ENCODE data around the gene NR1H2.

NR1H2 gene

DNA sequence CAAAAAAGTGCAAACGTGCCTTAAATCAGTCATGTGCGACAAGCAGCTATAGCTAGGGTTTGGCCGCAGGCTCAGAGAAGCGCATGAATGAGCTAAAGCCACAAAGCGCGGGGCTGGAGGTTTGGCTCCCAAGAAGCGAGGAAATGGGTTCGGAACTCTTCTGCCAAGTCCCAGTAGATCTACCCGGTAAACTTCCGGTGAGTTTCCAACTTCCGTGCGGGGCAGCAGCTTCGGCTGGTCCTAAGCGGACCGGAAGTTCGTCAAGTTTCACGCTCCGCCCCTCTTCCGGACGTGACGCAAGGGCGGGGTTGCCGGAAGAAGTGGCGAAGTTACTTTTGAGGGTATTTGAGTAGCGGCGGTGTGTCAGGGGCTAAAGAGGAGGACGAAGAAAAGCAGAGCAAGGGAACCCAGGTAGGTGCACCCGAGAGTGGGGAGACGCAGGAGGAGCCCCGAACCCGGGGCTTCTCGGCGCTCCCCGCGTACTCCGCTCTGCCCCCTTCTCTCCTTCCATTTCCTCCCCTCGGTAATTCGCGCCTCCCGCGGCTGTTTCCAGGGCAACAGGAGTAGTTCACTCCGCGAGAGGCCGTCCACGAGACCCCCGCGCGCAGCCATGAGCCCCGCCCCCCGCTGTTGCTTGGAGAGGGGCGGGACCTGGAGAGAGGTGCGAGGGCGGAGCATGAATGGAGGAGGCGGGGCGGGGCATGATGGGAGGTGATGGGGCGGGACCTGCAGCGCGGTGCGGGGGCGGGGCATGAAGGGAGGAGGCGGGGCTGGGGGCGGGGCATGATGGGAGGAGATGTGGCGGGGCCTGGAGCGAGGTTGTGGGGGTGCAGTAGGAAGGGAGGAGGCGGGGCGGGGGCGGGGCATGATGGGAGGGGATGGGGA is at the start of gene NR1H2:
TSS of gene NR1H2 (plus strand) at position 292 of the 885 bp plus-strand sequence. CDS start 1,149 bp downstream, outside the sequence.
- no peaks in the 10 kb centered on the region for H3K79me2 ChIP-seq (ENCODE audit: low read length)

DNA sequence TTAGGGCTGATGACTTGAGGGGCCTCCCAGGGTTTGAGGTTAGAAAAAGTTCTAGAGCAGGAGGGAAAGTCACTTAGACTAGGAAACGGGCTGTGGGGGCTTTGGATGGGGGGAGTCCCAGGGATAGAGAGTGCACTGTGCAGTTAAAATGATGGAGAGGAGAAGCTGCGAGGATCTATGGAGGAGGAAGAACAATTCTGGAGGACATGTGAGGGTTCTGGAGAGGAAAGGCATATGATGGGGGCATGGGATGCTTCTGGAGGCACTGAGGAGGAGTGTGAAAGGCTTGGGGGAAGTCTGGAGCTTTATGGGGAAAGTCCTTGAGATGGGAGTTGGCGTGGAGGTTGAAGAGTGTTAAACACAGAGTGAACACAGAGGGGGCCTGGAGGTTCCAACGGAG is 49.2 kb upstream of the NR1H2 start:
- Histone ChIP-seq H3K4me1 (ENCODE audit: low read length) (peaks cover 32% of the 10 kb centered on the region), H3K4me3 (ENCODE audit: low read length) (no peak overlapping the region), H3K27me3 (ENCODE audit: low read depth, low read length) (no peaks in the 10 kb centered on the region), H4K20me1 (ENCODE audit: insufficient read depth, low read length) (no peaks in the 10 kb centered on the region), H3K4me2 (ENCODE audit: low read length) (no peak overlapping the region), H3K36me3 (replicated peaks; ENCODE audit: low read depth, low read length) (peaks cover 2% of the 10 kb centered on the region), H3K27ac (ENCODE audit: low read length) (no peak overlapping the region), H2AFZ (ENCODE audit: low read depth, low read length) (no peak overlapping the region), H3K9me3 (ENCODE audit: insufficient read depth, low read length) (no peaks in the 10 kb centered on the region), H3K9ac (ENCODE audit: low read length) (no peak overlapping the region), H3K79me2 (ENCODE audit: low read length) (no peaks in the 10 kb centered on the region)
- TF ChIP-seq EZH2phosphoT487 (IDR thresholded peaks at IDR 0.05; ENCODE audit: low read depth) = no peak
- TF ChIP-seq, protein P1, sequence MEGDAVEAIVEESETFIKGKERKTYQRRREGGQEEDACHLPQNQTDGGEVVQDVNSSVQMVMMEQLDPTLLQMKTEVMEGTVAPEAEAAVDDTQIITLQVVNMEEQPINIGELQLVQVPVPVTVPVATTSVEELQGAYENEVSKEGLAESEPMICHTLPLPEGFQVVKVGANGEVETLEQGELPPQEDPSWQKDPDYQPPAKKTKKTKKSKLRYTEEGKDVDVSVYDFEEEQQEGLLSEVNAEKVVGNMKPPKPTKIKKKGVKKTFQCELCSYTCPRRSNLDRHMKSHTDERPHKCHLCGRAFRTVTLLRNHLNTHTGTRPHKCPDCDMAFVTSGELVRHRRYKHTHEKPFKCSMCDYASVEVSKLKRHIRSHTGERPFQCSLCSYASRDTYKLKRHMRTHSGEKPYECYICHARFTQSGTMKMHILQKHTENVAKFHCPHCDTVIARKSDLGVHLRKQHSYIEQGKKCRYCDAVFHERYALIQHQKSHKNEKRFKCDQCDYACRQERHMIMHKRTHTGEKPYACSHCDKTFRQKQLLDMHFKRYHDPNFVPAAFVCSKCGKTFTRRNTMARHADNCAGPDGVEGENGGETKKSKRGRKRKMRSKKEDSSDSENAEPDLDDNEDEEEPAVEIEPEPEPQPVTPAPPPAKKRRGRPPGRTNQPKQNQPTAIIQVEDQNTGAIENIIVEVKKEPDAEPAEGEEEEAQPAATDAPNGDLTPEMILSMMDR (IDR thresholded peaks at IDR 0.05; ENCODE audit: low read depth, low read length) = no peak

More for the DNA sequence above, at the start of gene NR1H2:
- peak within 1 kb of the TSS; percentile 65; the same call in 1 of the 2 replicates for H2AFZ ChIP-seq (ENCODE audit: low read depth, low read length)
- H3K4me1 ChIP-seq (ENCODE audit: low read length) = peaks cover 3% of the 10 kb centered on the region; the same call in 1 of the 2 replicates
- H3K27me3 ChIP-seq (ENCODE audit: low read depth, low read length) = no peaks in the 10 kb centered on the region
- H4K20me1 ChIP-seq (ENCODE audit: insufficient read depth, low read length) = 0 out of 2 replicates have a peak, but pooled peaks cover 4% of the 10 kb centered on the region
- H3K9me3 ChIP-seq (ENCODE audit: insufficient read depth, low read length) = no peaks in the 10 kb centered on the region
- H3K9ac ChIP-seq (ENCODE audit: low read length) = peak within 1 kb of the TSS; percentile 88
- H3K27ac ChIP-seq (ENCODE audit: low read length) = peak within 1 kb of the TSS; percentile 86
- peak within 1 kb of the TSS; percentile 79 for H3K4me2 ChIP-seq (ENCODE audit: low read length)
- H3K36me3 ChIP-seq (replicated peaks; ENCODE audit: low read depth, low read length) = peaks cover 28% of the 10 kb centered on the region
- TF ChIP-seq EZH2phosphoT487 (IDR thresholded peaks at IDR 0.05; ENCODE audit: low read depth) = no peak
- TF ChIP-seq, protein P1 (IDR thresholded peaks at IDR 0.05; ENCODE audit: low read depth, low read length) = no peak
- H3K4me3 ChIP-seq (ENCODE audit: low read length) = peak within 1 kb of the TSS; percentile 83

DNA sequence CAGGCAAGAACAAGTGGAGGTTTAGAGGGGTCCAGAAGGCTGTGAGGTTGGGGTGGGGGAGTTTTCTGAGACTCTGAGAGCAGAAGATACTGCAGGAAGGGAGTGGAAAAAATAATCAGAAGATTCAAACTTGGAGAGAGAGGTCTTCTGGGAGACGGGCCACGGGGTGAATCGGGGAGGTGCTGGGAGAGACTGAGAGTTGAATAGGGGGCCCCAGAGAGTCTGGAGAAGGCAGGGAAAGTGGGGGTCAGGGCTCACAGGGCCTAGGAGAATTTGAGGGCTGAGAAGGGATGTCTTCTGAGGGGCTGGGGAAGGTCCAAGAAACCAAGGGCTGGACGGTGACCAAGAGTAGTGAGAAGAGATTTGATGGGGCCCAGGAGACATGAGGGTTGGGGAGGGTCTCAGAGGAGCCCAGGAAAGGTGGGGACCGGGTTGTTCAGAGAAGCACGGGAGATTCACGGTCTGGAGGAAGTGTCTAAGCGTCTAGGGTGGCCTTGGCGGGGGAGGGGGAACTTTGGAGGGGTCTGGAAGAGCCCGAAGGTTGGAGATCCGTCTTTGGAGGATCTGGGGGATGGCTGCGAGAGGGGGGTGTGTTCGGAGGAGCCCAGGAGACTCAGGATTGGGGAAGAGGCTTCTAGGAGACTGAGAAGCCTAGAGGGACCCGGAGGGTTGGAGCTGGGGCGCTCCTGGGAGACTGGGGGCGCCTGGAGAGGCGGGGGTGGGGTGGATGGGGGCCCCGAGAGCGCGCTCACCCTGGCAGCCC is 48.6 kb upstream of the NR1H2 start:
- H3K36me3 ChIP-seq (replicated peaks; ENCODE audit: low read depth, low read length) = peaks cover 7% of the 10 kb centered on the region
- peaks cover 39% of the 10 kb centered on the region for H3K4me1 ChIP-seq (ENCODE audit: low read length)
- no peaks in the 10 kb centered on the region; the same call in 1 of the 2 replicates for H3K79me2 ChIP-seq (ENCODE audit: low read length)
- H3K27ac ChIP-seq (ENCODE audit: low read length) = no peak overlapping the region
- no peak overlapping the region for H3K4me3 ChIP-seq (ENCODE audit: low read length)
- no peak overlapping the region for H2AFZ ChIP-seq (ENCODE audit: low read depth, low read length)
- no peak overlapping the region for H3K4me2 ChIP-seq (ENCODE audit: low read length)
- H4K20me1 ChIP-seq (ENCODE audit: insufficient read depth, low read length) = no peaks in the 10 kb centered on the region
- no peaks in the 10 kb centered on the region for H3K9me3 ChIP-seq (ENCODE audit: insufficient read depth, low read length)
- no peaks in the 10 kb centered on the region for H3K27me3 ChIP-seq (ENCODE audit: low read depth, low read length)
- no peak for TF ChIP-seq EZH2phosphoT487 (IDR thresholded peaks at IDR 0.05; ENCODE audit: low read depth)
- TF ChIP-seq, protein P1 (IDR thresholded peaks at IDR 0.05; ENCODE audit: low read depth, low read length) = no peak
- no peak overlapping the region for H3K9ac ChIP-seq (ENCODE audit: low read length)
